Stimulated activated CD8-positive, alpha-beta memory T cell treated with anti-CD3 and anti-CD28 coated beads, Interleukin-4, amount 100 ng/mL, for 1 hour (primary cell): ENCODE results near the gene DNAH2.

ENCODE experiments used
- DNase-seq, 2 donors: peaks; one replicate each; pipeline ENCODE4 v3.0.0-alpha.2; 2020; ENCODE audit warnings: low read depth in 2 of 2, low spot score in 1 of 2

The DNAH2 gene

DNA sequence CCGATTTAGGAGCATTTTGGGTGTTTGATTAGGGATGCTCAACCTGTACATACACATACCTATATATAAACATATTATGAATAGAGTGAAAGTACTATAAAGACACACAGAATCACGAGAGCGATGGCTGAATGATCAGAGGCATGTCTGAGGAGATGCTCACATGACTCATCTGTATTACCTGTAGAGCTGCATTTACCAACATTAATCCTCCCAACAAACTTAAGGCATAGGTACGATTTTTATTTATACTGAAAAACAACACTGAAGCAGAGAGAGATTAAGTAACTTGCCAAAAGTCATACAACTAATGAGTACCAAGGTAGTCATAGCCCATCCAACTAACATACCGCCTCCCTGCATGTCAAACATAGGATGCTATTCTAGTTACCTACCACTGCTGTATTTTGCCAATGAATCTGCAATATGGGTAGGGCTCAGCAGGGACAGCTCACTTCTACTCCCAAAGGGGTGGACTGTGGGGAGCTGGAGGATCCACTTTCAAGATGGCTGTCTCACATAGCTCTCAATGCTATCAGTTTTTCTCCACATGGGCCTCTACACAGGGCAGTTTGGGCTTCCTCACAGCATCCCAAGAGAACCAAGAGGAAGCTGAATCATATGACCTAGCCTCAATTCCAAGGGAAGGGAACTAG is 147.6 kb downstream of the DNAH2 start:
- no peak for DNase-seq

DNA sequence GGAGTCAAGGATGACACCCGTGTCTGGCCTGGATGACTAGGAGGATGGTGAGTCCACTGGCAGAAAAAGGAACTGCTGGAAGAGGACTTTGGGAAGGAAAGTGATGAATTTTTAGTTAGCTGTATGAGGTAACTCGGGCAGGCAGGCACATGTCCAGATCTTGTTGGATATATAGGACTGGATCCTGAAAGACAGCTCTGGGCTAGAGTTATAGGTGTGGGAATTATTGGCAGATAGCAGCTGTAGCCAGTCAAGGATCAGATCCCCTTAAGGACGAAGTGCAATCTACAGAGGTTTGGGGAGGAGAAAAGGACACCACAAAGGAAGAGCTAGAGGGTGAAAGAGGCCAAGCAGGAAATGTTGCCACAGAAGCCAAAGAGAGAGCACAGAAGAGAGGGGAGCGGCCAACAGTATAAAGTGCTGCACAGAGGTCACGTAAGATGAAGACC is 150.4 kb downstream of the DNAH2 start:
- DNase-seq: no peak

DNA sequence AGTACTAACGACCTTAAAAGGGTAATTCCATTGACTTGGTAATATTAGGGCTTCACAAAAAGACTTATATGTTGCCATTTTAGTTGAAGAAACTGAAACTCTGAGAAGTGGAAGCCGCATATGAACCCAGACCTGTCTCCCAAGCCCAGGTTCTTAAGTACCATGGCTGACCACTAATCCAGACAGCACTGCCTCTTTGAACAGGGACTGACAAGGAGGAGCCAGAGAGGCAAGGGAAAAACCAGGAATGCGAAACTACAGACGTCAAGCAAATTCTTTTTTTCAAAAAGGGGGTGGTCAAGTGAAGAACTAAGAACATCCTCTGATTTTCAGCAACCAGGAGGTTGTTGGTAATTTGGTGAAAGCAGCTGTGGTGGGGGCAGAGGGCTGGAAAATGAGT is 155.5 kb downstream of the DNAH2 start:
- no peak for DNase-seq

DNA sequence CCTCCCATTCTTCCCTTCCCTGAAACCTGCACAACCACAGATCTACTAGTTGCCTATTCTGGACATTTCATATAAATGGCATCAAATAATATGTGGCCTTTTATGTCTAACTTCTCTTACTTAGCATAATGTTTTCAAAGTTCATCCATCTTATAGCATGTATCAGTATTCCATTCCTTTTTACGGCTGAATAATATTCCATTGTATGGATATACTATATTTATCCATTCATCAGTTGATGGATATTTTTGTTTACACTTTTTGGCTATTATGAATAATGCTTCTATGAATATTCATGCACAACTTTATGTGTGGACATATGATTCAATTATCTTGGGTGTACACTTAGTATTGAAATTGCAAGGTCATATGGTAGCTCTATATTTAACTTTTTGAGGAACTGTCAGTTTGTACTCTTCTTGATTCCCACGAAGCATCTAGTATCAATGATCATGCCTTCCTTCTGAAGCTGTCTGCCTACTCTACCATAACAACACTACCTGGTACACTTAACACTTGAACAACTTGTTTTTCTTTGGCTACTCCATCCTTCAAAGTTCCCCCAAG is 158.3 kb downstream of the DNAH2 start:
- no peak for DNase-seq

DNA sequence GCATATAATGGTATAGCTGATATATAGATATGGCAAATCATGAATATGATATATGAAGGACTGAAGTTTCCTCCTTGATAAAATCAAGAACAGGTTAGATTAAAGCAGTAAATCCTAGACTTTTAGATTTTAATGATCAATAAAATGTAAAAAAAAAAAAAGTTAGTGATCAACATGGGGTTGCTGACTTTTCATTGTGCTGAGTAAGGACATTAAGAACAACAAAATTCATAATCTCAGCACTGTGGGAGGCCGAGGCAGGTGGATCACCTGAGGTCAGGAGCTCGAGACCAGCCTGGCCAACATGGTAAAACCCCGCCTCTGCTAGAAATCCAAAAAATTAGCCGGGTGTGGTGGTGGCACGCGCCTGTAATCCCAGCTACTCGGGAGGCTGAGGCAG is 160.7 kb downstream of the DNAH2 start:
- DNase-seq: no peak

DNA sequence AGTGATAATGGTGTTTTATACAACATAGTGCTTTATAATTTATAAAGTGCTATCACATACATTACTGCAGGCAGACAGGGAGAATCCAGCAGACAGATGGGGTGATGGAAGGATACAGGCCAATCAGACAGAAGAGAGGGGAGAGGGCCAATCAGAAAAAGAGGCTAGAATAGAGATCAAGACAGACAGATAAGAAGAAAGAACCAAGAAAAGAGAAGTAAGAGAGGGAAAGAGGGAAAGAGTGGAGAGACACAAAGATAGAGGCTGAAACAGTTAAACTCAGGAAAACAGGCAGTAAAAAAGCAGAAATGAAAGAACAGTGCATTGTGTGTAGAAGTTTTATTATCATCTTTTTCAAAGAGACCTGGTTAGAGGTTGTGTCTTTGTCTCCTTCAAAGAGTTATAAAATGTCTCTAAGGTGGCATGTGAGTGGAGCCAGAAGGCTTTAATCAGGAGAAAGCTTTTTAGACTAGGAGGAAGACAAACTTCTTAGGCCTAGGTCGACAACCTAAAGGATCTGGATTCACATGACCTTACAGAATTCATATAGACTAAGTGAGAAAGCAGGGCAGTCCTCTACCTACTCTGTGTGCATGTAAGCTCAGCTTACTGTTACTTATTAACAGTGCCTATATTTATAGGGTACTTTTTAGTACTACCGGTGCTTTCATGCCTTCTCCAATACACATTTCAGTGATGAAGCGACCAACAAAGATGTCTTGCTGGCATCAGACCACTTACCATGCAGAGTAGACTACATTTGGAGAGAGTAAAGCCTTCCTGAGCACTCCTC is 162.7 kb downstream of the DNAH2 start:
- DNase-seq: no peak

GRCh38 chr17:7881276-7882054 is 163.9 kb downstream of the DNAH2 start:
- DNase-seq: no peak

GRCh38 chr17:7882068-7882467 is 164.5 kb downstream of the DNAH2 start:
- DNase-seq: no peak

- DNase-seq: no peak
Measured at GRCh38 chr17:7882629-7883028, 165.1 kb downstream of the DNAH2 start.
